NCI-H1436 (cell line): ENCODE measurements around the gene LPP.

Experiments
- DNase-seq: peaks from one replicate; lab custom pipeline; 2025; lab: John Stamatoyannopoulos, UW

The LPP gene

GRCh38 chr3:188832961-188833721 is 679.2 kb downstream of the LPP start:
- DNase-seq: no peak

GRCh38 chr3:188834349-188834748 is 680.4 kb downstream of the LPP start:
- DNase-seq: no peak

- DNase-seq: no peak
Measured at GRCh38 chr3:188839187-188839695, 685.3 kb downstream of the LPP start.

- no peak for DNase-seq
Measured at GRCh38 chr3:188840290-188840689, 686.3 kb downstream of the LPP start.

GRCh38 chr3:188841906-188842305 is 687.9 kb downstream of the LPP start:
- DNase-seq: no peak

- DNase-seq: no peak
Measured at GRCh38 chr3:188842639-188843038, 688.7 kb downstream of the LPP start.

GRCh38 chr3:188844096-188844495 is 690.1 kb downstream of the LPP start:
- DNase-seq: no peak

GRCh38 chr3:188845514-188845913 is 691.6 kb downstream of the LPP start:
- DNase-seq: no peak

- DNase-seq: no peak
Measured at GRCh38 chr3:188848947-188849346, 695.0 kb downstream of the LPP start.

- DNase-seq: no peak
Measured at GRCh38 chr3:188853856-188854771, 700.2 kb downstream of the LPP start.

GRCh38 chr3:188854772-188855149 is 700.8 kb downstream of the LPP start:
- no peak for DNase-seq

GRCh38 chr3:188855675-188856074 is 701.7 kb downstream of the LPP start:
- DNase-seq: no peak

- no peak for DNase-seq
Measured at GRCh38 chr3:188860147-188860546, 706.2 kb downstream of the LPP start.

- DNase-seq: no peak
Measured at GRCh38 chr3:188861842-188862744, 708.1 kb downstream of the LPP start.

- DNase-seq: no peak
Measured at GRCh38 chr3:188863999-188864406, 710.0 kb downstream of the LPP start.

- DNase-seq: no peak
Measured at GRCh38 chr3:188867691-188868265, 713.8 kb downstream of the LPP start.

GRCh38 chr3:188868803-188869202 is 714.8 kb downstream of the LPP start:
- no peak for DNase-seq

- DNase-seq: no peak
Measured at GRCh38 chr3:188869628-188870027, 715.7 kb downstream of the LPP start.

GRCh38 chr3:188870431-188870830 is 716.5 kb downstream of the LPP start:
- no peak for DNase-seq

GRCh38 chr3:188874576-188874975 is 720.6 kb downstream of the LPP start:
- DNase-seq: no peak

- DNase-seq: no peak
Measured at GRCh38 chr3:188875413-188875812, 721.5 kb downstream of the LPP start.

GRCh38 chr3:188876370-188876769 is 722.4 kb downstream of the LPP start:
- DNase-seq: no peak
